NT2/D1 (cell line): Measurements from ENCODE around the gene SMIM13.

Experiments
- SUZ12 ChIP-seq: IDR thresholded peaks from 2 replicates; pipeline ENCODE4 v1.6.1; 2011; ENCODE audit not compliant: insufficient read length, insufficient read depth; ENCODE audit errors: extremely low read depth
- YY1 ChIP-seq: IDR thresholded peaks from 2 replicates; pipeline ENCODE4 v1.6.1; 2011; ENCODE audit not compliant: insufficient read length, insufficient read depth
- ZNF274 ChIP-seq: IDR thresholded peaks from 2 replicates; pipeline ENCODE4 v1.6.1; 2011; ENCODE audit warnings: mild to moderate bottlenecking, low read depth, low read length

DNA sequence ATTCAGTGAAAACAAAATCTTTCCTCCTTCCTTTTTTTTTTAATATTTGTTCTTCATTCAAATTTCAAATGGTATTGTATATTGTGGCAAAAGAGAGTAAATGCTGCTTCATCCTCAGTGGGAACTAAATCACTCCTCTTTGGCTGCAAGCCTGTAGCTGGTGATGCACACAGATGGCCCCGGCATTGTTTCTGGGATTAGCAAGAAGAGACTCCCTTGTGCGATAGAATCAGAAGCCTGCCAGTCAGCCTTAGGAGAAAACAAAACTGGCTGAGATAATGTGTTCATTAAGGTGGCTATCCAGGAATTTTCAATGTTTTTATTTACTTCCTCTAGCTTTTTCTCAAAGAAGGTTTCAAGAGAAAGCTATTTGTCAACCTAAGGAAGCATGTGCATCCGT, 28.8 kb upstream of the SMIM13 start:
- no peak for TF ChIP-seq ZNF274
- no peak for TF ChIP-seq YY1
- TF ChIP-seq SUZ12 = no peak
